Bronchial epithelial cell (primary cell): ENCODE data around the gene PRF1. TPM values are rescaled to one million over a fixed set of nuclear protein-coding genes. Genes with fewer than 3 reads are reported as not detected.

Source experiments
- DNase-seq: peaks from one replicate; pipeline ENCODE4 v3.0.0-alpha.2; 2010; ENCODE audit warnings: low read depth
- FAIRE-seq: peaks from 2 replicates; lab custom pipeline; 2011; peaks lifted over from hg19 to GRCh38; lab: Jason Lieb, UNC
- H3K27me3 ChIP-seq: 2 replicates; pipeline ENCODE4 v1.5.1; 2011; ENCODE audit warnings: low read length; ENCODE audit not compliant: control insufficient read depth, insufficient read depth
- H3K36me3 ChIP-seq: 2 replicates; pipeline ENCODE4 v1.5.1; 2011; ENCODE audit warnings: low read length; ENCODE audit not compliant: control insufficient read depth, insufficient read depth
- H3K4me3 ChIP-seq: 2 replicates; pipeline ENCODE4 v1.5.1; 2011; ENCODE audit warnings: mild to moderate bottlenecking, low read depth, low read length, control low read depth
- CTCF ChIP-seq: IDR thresholded peaks from 2 replicates; pipeline ENCODE4 v1.5.1; 2011; ENCODE audit warnings: mild to moderate bottlenecking, moderate library complexity, low read length, control low read depth, inconsistent platforms; ENCODE audit not compliant: insufficient read depth, severe bottlenecking
- total RNA-seq: library from RNA; depleted of rRNA; stranded (reverse); fragments of >200 nt; gene quantifications from 2 replicates; pipeline ENCODE4 v1.2.1, GENCODE V29; 2014

The PRF1 gene
- total RNA-seq, 1 donor from 2014 or later = not detected

- Histone ChIP-seq H3K27me3 (peaks cover 10% of the 10 kb centered on the region), H3K4me3 (no peak overlapping the region), H3K36me3 (no peaks in the 10 kb centered on the region)
- no peak for TF ChIP-seq CTCF
- no peak for FAIRE-seq
- no peak for DNase-seq
Measured at GRCh38 chr10:70586348-70586930, 16.1 kb downstream of the PRF1 start.

- FAIRE-seq (peak; percentile 28), DNase-seq (no peak)
- no peaks in the 10 kb centered on the region for H3K36me3 ChIP-seq
- no peak for TF ChIP-seq CTCF
- no peak overlapping the region for H3K4me3 ChIP-seq
- H3K27me3 ChIP-seq = peaks cover 10% of the 10 kb centered on the region
Measured at GRCh38 chr10:70585578-70586169, 16.9 kb downstream of the PRF1 start.

- no peak for FAIRE-seq
- peak; percentile 20 for DNase-seq
- Histone ChIP-seq H3K36me3 (no peaks in the 10 kb centered on the region), H3K4me3 (no peak overlapping the region), H3K27me3 (peaks cover 10% of the 10 kb centered on the region)
- TF ChIP-seq CTCF = no peak
Measured at GRCh38 chr10:70584909-70585544, 17.5 kb downstream of the PRF1 start.

GRCh38 chr10:70584366-70584765 is 18.2 kb downstream of the PRF1 start:
- no peak for TF ChIP-seq CTCF
- no peak overlapping the region for H3K4me3 ChIP-seq
- H3K27me3 ChIP-seq = peaks cover 10% of the 10 kb centered on the region
- no peak for DNase-seq
- no peaks in the 10 kb centered on the region for H3K36me3 ChIP-seq
- FAIRE-seq = no peak

GRCh38 chr10:70583669-70584037 is 18.9 kb downstream of the PRF1 start:
- Histone ChIP-seq H3K27me3 (peaks cover 10% of the 10 kb centered on the region), H3K4me3 (no peak overlapping the region), H3K36me3 (no peaks in the 10 kb centered on the region)
- FAIRE-seq = peak; percentile 32
- TF ChIP-seq CTCF = no peak
- DNase-seq = no peak
